Amniotic epithelial cell (primary cell): ENCODE data around the gene ZNF468.
"Not testable (repeated sequence)": the region's sequence is repeated elsewhere in the genome, so short reads cannot be mapped to it uniquely, and the experiment has no call there.

Experiments used
- DNase-seq: peaks from one replicate; pipeline ENCODE4 v3.0.0-alpha.2; 2010; ENCODE audit warnings: low read depth

Gene ZNF468

DNA sequence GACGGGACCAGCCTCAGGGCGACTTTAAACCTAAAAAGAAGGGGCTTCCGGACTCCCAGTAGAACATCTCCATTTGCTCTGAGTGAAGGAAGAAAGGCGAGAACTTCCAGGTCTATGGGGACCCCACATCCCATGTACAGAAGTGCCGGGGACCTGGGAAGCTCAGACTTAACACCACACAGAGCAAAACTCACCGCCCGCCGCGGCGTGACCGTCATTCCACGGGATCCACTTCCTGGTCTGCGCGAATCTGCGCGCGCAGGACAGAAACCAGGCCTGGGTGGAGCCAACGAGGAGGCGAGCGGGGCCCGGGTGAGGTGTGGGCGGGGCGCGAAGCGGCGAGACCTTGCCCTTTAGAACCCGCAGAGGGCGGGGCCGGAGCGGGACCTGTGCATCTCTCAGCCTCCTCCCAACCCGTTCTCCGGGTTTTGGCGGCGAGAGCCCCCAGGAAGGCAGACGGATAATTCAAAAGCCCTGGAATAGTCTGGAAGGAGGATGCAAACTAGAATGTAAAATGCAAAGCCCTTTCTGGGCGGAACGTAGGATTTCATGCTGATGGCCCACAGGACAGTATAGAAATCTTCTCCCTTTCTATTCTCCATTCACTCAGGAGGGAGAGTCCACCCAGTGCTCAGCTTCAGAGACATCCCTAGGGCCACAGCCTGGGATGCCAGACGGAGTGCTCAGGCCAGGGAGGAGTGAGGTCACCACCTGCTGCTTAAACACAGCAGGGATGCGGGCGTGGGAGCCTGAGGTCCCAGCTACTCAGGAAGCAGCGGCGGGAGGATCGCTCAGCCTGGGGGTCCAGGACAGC is at the start of gene ZNF468:
ZNF468 (minus strand) TSS at position 242 of the 814 bp plus-strand sequence. CDS start 3,347 bp downstream, outside the sequence.
- peak; percentile 62 for DNase-seq

DNA sequence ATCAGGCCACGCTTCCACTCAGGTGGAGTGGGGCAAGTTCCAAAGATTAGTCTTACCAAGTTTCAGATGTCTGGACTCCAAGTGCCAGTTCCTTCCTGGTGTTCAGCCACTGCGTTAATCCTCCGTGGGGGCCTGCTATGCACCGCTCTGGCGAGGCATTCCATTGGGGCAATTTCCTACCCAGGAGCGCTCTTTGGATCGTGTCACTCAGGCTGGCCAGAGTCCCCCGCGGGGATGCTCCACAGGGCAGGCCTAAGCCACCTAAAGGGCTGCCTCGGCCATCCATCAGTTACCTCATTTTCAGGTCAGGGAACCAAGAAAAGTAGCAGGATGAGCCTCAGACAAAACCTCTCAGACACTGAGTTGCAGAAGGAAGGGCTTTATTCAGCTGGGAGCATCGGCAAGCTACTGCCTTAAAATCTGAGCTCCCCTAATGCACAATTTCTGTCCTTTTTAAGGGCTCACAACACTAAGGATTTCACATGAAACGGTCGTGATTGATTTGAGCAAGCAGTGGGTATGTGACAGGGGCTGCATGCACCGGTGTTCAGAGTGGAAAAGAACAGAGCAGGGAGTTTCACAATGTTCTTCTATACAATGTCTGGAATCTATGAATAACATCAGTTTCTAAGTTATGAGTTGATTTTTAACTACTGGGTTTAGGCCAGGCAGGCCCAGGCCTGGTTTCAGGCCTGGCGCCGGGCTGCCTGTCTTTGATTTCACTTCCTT is 46.8 kb upstream of the ZNF468 start:
- DNase-seq: not testable (repeated sequence)

DNA sequence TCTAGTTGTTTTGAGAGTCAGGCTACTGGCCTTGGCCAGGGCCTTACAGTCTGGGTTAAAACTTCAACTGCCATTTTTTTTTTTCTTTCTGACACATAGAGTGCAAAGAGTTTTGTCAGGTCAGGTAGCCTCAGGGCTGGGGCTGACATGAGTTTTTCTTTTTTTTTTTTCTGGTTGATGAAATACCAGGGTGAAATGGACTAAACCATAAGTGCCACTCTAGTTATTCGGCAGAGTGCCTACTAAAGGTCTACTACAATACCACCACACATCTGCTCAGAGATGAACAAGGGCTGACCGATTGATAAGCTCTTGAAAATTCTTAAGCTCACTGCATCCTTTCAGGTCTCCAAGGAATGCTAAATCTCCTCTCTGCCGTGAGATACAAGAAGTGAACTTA is 44.4 kb upstream of the ZNF468 start:
- DNase-seq: no peak

DNA sequence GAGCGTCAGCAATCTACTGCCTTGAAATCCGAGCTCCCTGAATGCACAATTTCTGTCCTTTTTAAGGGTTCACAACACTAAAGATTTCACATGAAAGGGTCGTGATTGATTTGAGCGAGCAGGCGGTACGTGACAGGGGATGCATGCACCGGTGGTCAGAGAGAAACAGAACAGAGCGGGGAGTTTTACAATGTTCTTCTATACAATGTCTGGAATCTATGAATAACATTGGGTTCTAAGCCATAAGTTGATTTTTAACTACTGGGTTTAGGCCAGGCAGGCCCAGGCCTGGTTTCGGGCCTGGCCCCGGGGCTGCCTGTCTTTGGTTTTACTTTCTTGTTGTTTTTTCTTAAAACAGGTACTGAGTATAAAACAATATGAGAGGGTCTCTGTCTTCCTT is 41.2 kb upstream of the ZNF468 start:
- DNase-seq: not testable (repeated sequence)

DNA sequence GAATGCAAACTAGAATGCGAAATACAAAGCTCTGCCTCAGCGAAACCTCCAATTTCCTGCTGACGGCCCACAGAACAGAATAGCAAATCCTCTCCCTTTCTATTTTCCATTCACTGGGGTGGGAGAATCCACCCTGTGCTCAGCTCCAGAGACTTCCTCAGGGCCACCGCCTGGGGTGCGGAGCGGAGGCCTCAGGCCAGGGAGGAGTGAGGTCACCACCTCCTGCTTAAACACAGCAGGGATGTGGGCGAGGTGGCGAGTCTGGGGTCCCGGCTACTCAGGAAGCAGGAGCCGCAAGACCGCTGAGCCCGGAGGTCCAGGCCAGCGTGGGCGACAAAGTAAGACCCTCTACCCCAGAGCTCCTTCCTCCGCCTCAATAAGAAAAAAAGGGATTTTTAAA is 40.7 kb upstream of the ZNF468 start:
- no peak for DNase-seq

DNA sequence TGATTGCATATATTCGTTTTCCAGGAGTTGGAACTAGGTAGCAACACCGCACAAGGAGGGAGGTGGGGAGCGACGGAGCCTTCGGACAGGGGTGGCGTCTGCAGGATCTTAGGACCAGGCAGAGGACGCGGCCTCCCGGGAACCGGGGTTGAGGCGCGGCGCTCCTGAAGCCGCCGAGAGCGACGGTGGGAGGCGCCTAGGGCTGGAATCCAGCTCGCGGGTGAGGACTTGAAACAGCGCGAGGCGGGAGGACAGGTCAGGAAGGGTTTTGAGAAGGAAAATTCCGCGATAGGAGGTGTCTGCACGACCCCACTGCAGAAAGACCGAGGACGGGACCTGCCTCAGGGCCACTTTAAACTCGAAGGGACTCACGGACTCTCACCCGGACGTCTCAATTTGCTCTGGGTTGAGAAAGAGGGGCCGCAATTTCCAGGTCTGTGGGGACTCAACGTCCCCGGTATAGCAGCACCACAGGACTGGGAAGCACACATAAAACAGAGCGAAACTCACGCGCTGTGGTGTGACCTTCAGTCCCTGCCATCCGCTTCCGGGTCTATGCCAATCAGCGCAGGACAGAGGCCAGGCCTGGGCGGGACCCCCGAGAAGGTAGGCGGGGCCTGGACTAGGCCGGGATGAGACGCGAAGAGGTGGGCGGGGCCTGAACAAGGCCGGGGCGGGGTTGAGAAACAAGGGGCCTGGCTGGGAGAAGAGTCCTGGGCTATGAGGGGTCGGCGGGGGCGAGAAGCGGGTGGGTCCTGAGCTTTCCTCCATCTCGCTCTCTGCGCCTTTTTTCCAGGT is 39.9 kb upstream of the ZNF468 start, which contains the start of gene ZNF320:
ZNF320 (minus strand) TSS at position 498 of the 798 bp plus-strand sequence. CDS start 7,380 bp downstream, outside the sequence.
- peak; percentile 92 for DNase-seq

DNA sequence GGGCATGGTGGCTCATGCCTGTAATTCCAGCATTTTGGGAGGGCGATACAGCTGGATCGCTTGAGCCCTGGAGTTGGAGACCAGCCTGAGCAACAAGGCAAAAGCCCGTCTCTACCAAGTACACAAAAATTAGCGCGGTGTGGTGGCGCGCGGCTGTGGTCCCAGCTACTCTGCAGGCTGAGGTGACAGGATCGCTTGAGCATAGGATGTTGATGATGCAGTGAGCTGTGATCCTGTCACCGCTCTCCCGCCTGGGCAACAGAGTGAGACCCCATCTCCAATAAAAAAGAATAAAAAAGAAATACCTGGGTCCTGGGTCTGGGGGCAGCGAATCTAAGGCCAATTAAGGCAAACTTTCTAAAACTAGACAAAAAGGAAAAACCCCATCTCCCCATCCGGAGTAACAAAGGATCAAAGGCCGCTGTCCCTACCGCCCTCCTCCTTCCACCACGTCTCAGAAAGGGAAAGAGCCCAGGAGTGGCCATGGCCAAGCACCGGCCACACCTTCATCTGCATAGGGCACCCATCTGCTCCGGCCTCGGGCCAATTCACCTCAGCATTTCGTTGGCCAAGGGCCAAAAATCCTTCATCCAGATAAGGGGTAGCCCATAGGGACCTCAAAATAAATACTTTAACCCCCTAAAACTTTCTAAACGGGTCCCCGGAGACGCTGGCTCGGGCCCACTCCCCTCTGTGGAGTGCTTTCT is 39.2 kb upstream of the ZNF468 start:
- DNase-seq: peak; percentile 15

DNA sequence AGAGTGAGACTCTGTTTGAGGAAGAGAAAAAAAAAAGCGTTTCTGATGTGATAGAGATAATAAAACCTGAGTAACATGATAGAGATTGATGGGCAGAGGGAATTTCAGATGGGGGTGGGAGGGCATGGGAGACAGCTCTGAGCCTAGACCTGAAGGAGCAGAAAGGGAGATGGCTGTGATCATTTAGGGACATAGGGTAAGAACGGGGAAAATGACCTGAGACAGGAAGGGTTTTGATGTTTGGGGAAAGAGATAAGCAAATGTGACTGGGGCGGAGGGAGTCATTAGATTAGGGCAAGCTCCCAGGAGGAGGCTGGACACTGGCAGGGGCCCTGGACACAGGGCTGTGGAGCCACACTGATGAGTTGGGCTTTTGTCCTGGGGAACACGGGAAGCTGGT is 33.9 kb upstream of the ZNF468 start:
- no peak for DNase-seq

DNA sequence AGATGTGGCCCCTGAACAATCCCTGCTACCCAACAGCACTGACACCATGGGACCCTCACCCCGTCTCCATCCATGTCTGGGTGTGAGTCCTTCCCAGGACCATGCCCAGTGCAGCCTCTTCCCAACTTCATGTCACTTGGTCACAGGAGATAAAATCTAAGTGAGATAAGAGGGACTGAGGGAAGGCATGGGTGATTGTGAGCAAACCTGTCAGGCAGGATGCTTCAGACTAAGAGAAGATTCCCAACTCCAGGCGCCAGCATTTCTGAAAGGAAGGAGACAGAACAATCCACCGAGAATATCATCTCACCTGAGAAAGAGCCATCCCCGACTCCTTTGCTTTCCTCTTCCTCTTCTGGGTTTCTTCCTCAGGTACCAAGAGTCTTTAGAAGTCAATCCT is 32.5 kb upstream of the ZNF468 start:
- no peak for DNase-seq

DNA sequence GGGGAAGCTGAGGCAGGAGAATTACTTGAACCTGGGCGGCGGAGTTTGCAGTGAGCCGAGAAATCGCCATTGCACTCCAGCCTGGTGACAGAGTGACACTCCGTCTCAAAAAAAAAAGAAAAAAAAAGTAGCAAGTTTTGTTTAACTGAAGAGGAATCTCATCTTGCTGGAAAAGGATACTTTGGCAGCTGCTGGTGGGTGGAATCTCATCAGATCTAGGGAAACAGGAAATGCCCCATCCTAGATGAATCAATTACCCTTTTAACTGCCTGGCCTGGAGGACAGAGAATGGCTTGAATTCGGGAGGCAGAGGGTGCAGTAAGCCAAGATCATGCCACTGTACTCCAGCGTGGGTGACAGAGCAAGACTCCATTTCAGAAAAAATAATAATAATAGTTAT is 31.7 kb upstream of the ZNF468 start:
- DNase-seq: no peak

DNA sequence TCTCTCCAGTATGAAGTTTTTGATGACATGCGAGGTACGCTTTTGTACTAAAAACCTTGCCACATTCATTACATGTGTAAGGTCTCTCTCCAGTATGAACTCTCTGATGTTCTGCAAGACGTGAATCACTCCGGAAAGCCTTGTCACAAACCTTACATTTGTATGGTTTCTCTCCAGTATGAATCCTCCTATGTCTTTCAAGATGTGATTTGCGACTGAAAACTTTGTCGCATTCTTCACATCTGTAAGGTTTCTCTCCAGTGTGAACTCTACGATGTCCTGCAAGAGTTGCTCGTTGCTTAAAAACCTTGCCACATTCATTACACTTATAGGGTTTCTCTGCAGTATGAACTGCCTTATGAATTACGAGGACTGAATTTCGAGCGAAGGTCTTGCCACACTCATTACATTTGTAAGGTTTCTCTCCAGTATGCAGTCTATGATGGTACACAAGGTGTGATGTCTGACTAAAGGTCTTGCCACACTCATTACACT is 23.5 kb upstream of the ZNF468 start:
- no peak for DNase-seq

DNA sequence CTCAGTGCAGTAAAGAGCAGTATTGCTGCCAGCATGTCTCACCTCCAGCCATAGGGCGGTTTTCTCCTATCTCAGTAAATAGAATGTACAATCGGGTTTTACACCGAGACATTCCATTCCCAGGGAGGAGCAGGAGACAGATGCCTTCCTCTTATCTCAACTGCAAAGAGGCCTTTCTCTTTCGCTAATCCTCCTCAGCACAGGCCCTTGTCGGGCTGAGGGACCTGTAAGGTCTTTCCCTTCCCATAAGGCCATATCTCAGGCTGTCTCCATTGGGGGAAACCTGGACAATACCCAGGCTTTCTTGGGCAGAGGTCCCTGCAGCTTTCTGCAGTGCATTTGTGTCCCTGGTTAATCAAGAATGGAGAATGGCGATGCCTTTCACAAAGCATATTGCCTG is 15.6 kb upstream of the ZNF468 start:
- not testable (repeated sequence) for DNase-seq

DNA sequence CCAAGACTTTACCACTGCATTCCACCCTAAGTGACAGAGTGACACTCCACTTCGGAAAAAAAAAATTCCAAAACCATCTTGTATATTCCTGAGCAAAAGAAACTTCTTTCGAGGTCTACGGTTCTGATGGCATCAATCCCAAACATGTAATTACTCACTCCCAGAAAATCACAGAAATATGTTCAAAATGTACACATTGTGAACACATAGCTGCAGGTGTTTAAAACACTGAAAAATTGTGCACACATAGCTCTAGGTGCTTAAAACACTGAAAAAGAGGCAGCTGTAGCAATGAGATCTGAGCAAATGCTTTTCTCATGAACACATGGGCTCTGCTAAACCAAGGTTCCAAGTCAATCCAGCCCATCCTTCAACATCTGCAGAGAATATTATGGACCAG is 14.0 kb upstream of the ZNF468 start:
- DNase-seq: no peak

DNA sequence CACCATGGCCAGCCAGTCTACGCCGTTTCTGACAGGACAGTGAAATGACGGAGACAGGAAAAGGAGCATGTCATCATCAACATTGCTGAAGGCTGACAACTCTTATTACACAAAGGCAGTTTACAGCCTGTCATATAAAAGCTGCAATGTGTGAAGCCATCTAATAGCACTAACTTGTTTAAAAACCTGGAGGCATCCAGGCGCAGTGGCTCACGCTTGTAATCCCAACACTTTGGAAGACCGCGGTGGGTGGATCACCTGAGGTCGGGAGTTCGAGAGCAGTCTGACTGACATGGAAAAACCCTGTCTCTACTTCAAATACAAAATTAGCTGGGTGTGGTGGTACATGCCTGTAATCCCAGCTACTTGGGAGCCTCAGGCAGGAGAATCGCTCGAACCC is 10.6 kb upstream of the ZNF468 start:
- DNase-seq: not testable (repeated sequence)

DNA sequence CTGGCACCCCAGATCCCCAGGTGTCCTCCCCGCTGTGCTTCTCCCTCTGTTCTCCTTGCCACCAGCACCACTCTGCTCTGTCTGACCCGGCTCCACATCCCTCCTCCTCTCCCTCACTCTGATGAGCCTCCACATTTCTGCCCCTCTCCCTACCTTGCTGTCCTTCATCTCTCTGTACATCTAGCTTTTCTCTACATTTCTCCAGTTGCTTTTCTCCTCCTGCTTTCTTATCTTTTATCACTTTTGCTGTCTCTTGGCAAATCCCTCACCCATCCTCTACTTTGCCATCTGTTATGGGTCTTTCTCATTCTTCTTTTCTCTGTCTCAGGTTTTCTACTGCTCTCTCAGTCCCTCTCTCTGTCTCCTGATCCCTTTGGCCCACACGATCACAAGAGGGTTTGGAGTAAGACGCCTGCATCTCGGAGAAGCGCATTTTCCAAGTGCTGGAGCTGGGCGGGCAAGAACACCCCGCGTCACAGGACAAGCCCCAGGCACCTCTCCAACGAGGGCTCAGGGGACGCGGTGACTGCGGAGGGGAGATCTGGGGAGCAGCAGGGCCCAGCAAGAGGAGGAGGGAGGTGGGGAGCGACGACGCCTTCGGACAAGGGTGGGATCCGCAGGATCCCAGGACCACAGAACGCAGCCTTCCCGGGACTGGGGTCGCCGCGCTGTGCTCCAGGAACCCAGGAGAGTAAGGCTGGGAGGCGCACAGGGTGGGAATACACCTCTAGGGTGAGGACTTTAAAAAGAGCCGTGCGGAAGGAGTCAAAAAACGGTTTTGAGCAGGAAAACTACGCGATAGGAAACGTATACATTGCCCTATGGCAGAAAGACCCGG is 660 bp downstream of the ZNF468 start:
- peak; percentile 15 for DNase-seq

DNA sequence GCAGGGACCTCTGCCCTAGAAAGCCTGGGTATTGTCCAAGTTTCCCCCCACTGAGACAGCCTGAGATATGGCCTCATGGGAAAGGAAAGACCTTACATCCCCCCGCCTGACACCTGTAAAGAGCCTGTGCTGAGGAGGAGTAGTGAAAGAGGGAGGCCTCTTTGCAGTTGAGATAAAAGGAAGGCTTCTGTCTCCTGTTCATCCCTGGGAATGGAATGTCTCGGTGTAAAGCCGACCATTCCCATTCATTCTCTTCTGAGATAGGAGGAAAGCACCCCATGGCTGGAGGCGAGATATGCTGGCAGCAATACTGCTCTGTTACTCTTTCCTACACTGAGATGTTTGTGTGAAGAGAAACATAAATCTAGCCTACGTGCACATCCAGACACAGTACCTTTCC is 10.1 kb downstream of the ZNF468 start:
- not testable (repeated sequence) for DNase-seq

DNA sequence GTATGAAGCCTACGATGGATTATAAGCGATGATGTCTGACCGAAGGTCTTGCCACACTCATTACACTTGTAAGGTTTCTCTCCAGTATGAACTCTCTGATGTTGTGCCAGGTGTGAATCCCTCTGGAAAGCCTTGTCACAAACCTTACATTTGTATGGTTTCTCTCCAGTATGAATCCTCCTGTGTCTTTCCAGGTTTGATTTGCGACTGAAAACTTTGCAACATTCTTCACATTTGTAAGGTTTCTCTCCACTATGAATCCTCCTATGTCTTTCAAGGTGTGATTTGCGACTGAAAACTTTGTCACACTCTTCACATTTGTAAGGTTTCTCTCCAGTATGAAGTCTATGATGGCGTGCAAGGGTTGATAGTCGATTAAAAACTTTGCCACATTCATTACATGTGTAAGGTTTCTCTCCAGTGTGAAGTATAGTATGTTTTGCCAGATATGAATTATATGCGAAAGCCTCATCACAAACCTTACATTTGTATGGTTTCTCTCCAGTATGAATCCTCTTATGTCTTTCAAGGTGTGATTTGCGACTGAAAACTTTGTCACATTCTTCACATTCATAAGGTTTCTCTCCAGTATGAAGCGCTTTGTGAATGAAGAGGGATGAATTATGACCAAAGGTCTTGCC is 16.5 kb downstream of the ZNF468 start:
- not testable (repeated sequence) for DNase-seq

DNA sequence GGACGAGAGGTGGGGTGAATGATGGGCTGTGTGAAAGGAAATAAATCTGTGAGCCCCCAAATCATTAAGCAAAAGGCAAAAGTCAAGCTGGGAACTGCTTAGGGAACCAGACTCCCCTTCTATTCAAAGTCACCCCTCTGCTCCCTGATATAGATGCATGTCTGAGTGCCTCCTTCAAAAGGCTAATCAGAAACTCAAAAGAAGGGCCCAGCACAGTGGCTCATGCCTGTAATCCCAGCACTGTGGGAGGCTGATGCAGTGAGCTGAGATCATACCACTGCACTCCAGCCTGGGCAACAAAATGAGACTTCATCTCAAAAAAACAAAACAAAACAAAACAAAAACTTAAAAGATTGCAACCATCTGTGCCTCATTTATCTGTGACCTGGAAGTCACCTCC is 23.1 kb downstream of the ZNF468 start:
- DNase-seq: not testable (repeated sequence)

DNA sequence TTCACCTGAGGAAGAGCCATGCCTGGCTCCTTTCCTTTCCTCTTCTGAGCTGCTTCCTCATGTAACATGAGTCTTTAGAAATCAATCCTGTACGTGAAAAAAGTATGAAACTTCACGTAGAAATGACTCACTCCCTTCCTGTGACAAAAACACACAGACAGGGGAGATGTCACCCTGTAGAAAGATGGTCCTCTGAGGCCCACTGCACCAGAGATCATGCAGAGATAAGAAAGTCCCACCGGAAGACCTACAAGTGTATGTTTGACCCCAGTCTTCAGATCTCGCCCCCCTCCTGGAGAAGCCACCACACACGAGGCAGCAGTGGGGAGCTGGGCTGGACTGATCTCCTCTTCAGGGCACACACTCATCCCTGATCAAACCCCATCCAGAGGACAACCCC is 23.9 kb downstream of the ZNF468 start:
- not testable (repeated sequence) for DNase-seq

DNA sequence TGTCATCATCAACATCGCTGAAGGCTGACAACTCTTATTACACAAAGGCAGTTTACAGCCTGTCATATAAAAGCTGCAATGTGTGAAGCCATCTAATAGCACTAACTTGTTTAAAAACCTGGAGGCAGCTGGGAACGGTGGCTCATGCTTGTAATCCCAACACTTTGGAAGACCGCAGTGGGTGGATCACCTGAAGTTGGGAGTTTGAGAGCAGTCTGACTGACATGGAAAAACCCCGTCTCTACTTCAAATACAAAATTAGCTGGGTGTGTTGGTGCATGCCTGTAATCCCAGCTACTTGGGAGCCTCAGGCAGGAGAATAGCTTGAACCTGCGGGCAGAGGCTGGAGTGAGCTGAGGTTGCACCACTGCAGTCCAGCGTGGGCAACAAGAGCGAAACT is 27.6 kb downstream of the ZNF468 start:
- not testable (repeated sequence) for DNase-seq
